Mucosa of descending colon (tissue), 3 donors: ENCODE measurements around the gene SDK2. TPM values are rescaled to one million over a fixed set of nuclear protein-coding genes. Genes with fewer than 3 reads are reported as not detected.

Source experiments
- ATAC-seq: fragments of 200-7000 bp; cut with Tn5 transposase; one replicate; pipeline ENCODE4 v1.9.1; 2020; ENCODE audit warnings: mild to moderate bottlenecking, moderate library complexity
- DNase-seq, 3 donors: peaks; one replicate each; pipeline ENCODE4 v3.0.0-alpha.2; 2020
- H3K36me3 ChIP-seq: fragments of 200-600 bp; one replicate; pipeline ENCODE4 v1.8.0; 2021; ENCODE audit warnings: low read depth, mild to moderate bottlenecking
- H3K4me1 ChIP-seq: fragments of 200-600 bp; one replicate; pipeline ENCODE4 v1.8.0; 2021; ENCODE audit warnings: low read depth, mild to moderate bottlenecking
- H3K4me3 ChIP-seq: fragments of 200-600 bp; one replicate; pipeline ENCODE4 v1.8.0; 2021; ENCODE audit warnings: mild to moderate bottlenecking
- H3K9me3 ChIP-seq: fragments of 200-600 bp; one replicate; pipeline ENCODE4 v1.8.0; 2021; ENCODE audit warnings: mild to moderate bottlenecking
- CTCF ChIP-seq: fragments of 200-600 bp; IDR thresholded peaks from one replicate; pipeline ENCODE4 v1.8.0; 2022; ENCODE audit warnings: antibody characterized with exemption, mild to moderate bottlenecking
- intact Hi-C, 2 donors: fragments of 100-400 bp; cut with DNase I in 1 of 2; cut with micrococcal nuclease in 1 of 2; formaldehyde crosslinking; loops; one replicate each; pipeline versions ENCODE4 v1.11.0 to v1.11.1; 2022; cut with DNase I, micrococcal nuclease
- total RNA-seq, 3 donors: library from RNA; stranded (reverse); fragmentation: NEBNext Ultra II Directional in 2 of 3; extraction: Animal tissue kit (Norgen Biotek cat#: 25700) in 2 of 3; gene quantifications; one replicate each; pipeline versions ENCODE4 v1.2.1 to v1.2.4, GENCODE V29; 2021 to 2023
- donor health status: DM: no; HTN: no; CAD: no; lungs with moderate emphysema.
- donor health status: DM: no; HTN: no; CAD: no.
- donor health status: DM: no; HTN: yes; CAD: no.

Gene SDK2
- total RNA-seq, 3 donors from 2014 or later = 1.2 to 1.6 (median 1.3) TPM

GRCh38 chr17:73514146-73514863 is 129.9 kb downstream of the SDK2 start:
- no peak for TF ChIP-seq CTCF
- ATAC-seq = no peak
- no peaks in the 10 kb centered on the region for H3K4me1 ChIP-seq
- no peak overlapping the region for H3K4me3 ChIP-seq
- intact Hi-C loops = no loop called here
- DNase-seq = peak in 1 of 3 donors; percentile 15
- no peaks in the 10 kb centered on the region for H3K9me3 ChIP-seq
- H3K36me3 ChIP-seq = no peaks in the 10 kb centered on the region

GRCh38 chr17:73513426-73513825 is 130.8 kb downstream of the SDK2 start:
- H3K36me3 ChIP-seq = no peaks in the 10 kb centered on the region
- intact Hi-C loops = no loop called here
- no peaks in the 10 kb centered on the region for H3K4me1 ChIP-seq
- H3K9me3 ChIP-seq = no peaks in the 10 kb centered on the region
- DNase-seq (no peak), ATAC-seq (no peak)
- TF ChIP-seq CTCF = no peak
- no peak overlapping the region for H3K4me3 ChIP-seq

- ATAC-seq (no peak), DNase-seq (no peak)
- TF ChIP-seq CTCF = no peak
- no peaks in the 10 kb centered on the region for H3K36me3 ChIP-seq
- no peak overlapping the region for H3K4me3 ChIP-seq
- no peaks in the 10 kb centered on the region for H3K4me1 ChIP-seq
- H3K9me3 ChIP-seq = no peaks in the 10 kb centered on the region
- intact Hi-C loops = no loop called here
Observed at GRCh38 chr17:73511719-73512115, 132.5 kb downstream of the SDK2 start.

GRCh38 chr17:73510981-73511718 is 133.1 kb downstream of the SDK2 start:
- intact Hi-C loops = no loop called here
- Histone ChIP-seq H3K36me3 (no peaks in the 10 kb centered on the region), H3K4me1 (no peaks in the 10 kb centered on the region), H3K4me3 (no peak overlapping the region), H3K9me3 (no peaks in the 10 kb centered on the region)
- no peak for TF ChIP-seq CTCF
- no peak for ATAC-seq
- no peak for DNase-seq

GRCh38 chr17:73508931-73509605 is 135.2 kb downstream of the SDK2 start:
- ATAC-seq (no peak), DNase-seq (no peak)
- no peaks in the 10 kb centered on the region for H3K4me1 ChIP-seq
- TF ChIP-seq CTCF = no peak
- no peak overlapping the region for H3K4me3 ChIP-seq
- intact Hi-C loops = no loop called here
- H3K9me3 ChIP-seq = no peaks in the 10 kb centered on the region
- H3K36me3 ChIP-seq = no peaks in the 10 kb centered on the region
